ENCODE measurements around the gene ANKRD52. TPM values are rescaled to one million over a fixed set of nuclear protein-coding genes. Genes with fewer than 3 reads are reported as not detected.

The ANKRD52 gene
- total RNA-seq, 1 donor from 2014 or later: 28.0 TPM

- no peak overlapping the region for H3K4me3 ChIP-seq
- peaks cover 89% of the 10 kb centered on the region for H3K36me3 ChIP-seq
- TF ChIP-seq CTCF (IDR thresholded peaks at IDR 0.05): no peak
- no peaks in the 10 kb centered on the region for H3K9me3 ChIP-seq
- ATAC-seq (no peak), DNase-seq (no peak)
- no peak overlapping the region for H3K27ac ChIP-seq
- intact Hi-C loops (cut with DNase I): no loop called here
- H3K4me1 ChIP-seq: peaks cover 12% of the 10 kb centered on the region
- no peaks in the 10 kb centered on the region for H3K27me3 ChIP-seq
Observed at GRCh38 chr12:56253091-56253490, 5.1 kb downstream of the ANKRD52 start.

GRCh38 chr12:56252649-56253048 lies 5.5 kb downstream of the ANKRD52 start:
- DNase-seq: no peak
- Histone ChIP-seq H3K4me1 (peaks cover 12% of the 10 kb centered on the region), H3K4me3 (no peak overlapping the region), H3K27ac (no peak overlapping the region), H3K9me3 (no peaks in the 10 kb centered on the region), H3K27me3 (no peaks in the 10 kb centered on the region), H3K36me3 (peaks cover 93% of the 10 kb centered on the region)
- ATAC-seq: no peak
- no peak for TF ChIP-seq CTCF (IDR thresholded peaks at IDR 0.05)
- intact Hi-C loops (cut with DNase I): no loop called here

- ATAC-seq: no peak
- DNase-seq: no peak
- H3K36me3 ChIP-seq: peaks cover 100% of the 10 kb centered on the region
- H3K9me3 ChIP-seq: no peaks in the 10 kb centered on the region
- no peak overlapping the region for H3K27ac ChIP-seq
- no peak for TF ChIP-seq CTCF (IDR thresholded peaks at IDR 0.05)
- intact Hi-C loops (cut with DNase I): no loop called here
- no peaks in the 10 kb centered on the region for H3K27me3 ChIP-seq
- H3K4me3 ChIP-seq: no peak overlapping the region
- no peaks in the 10 kb centered on the region for H3K4me1 ChIP-seq
Observed at GRCh38 chr12:56248711-56249110, 9.5 kb downstream of the ANKRD52 start.

- no peaks in the 10 kb centered on the region for H3K4me1 ChIP-seq
- H3K27ac ChIP-seq: no peak overlapping the region
- intact Hi-C loops (cut with DNase I): no loop called here
- ATAC-seq (no peak), DNase-seq (no peak)
- no peaks in the 10 kb centered on the region for H3K27me3 ChIP-seq
- TF ChIP-seq CTCF (IDR thresholded peaks at IDR 0.05): no peak
- H3K36me3 ChIP-seq: peaks cover 100% of the 10 kb centered on the region
- H3K4me3 ChIP-seq: no peak overlapping the region
- H3K9me3 ChIP-seq: no peaks in the 10 kb centered on the region
Observed at GRCh38 chr12:56247923-56248322, 10.3 kb downstream of the ANKRD52 start.

- no peak for TF ChIP-seq CTCF (IDR thresholded peaks at IDR 0.05)
- Histone ChIP-seq H3K27ac (no peak overlapping the region), H3K4me3 (no peak overlapping the region), H3K36me3 (peaks cover 100% of the 10 kb centered on the region), H3K27me3 (no peaks in the 10 kb centered on the region), H3K4me1 (no peaks in the 10 kb centered on the region), H3K9me3 (no peaks in the 10 kb centered on the region)
- DNase-seq: no peak
- no peak for ATAC-seq
- intact Hi-C loops (cut with DNase I): no loop called here
Observed at GRCh38 chr12:56244494-56244893, 13.7 kb downstream of the ANKRD52 start.

GRCh38 chr12:56243731-56244181 lies 14.4 kb downstream of the ANKRD52 start:
- no peaks in the 10 kb centered on the region for H3K9me3 ChIP-seq
- ATAC-seq: no peak
- DNase-seq: no peak
- no peak overlapping the region for H3K4me3 ChIP-seq
- intact Hi-C loops (cut with DNase I): no loop called here
- H3K4me1 ChIP-seq: no peaks in the 10 kb centered on the region
- H3K36me3 ChIP-seq: peaks cover 100% of the 10 kb centered on the region
- H3K27ac ChIP-seq: no peak overlapping the region
- no peaks in the 10 kb centered on the region for H3K27me3 ChIP-seq
- no peak for TF ChIP-seq CTCF (IDR thresholded peaks at IDR 0.05)
